Astrocyte of the spinal cord (primary cell): ENCODE results near the gene PIK3CB.
"Not testable (repeated sequence)": the region's sequence is repeated elsewhere in the genome, so short reads cannot be mapped to it uniquely, and the experiment has no call there.

ENCODE experiments used
- DNase-seq: peaks from one replicate; pipeline ENCODE4 v3.0.0; 2011; ENCODE audit warnings: low read depth, low spot score
- H3K4me3 ChIP-seq: 2 replicates; pipeline ENCODE4 v1.5.1; 2011; ENCODE audit warnings: low read depth, mild to moderate bottlenecking, low read length, moderate library complexity
- in situ Hi-C: cut with HindIII; loops from 2 replicates; pipeline ENCODE4 v1.10.0; 2017; ENCODE audit warnings: low sequenced_read_pairs
- TF ChIP-seq, protein P1 (sequence below): IDR thresholded peaks from 2 replicates; pipeline ENCODE4 v1.5.1; 2012; ENCODE audit warnings: low read depth, mild to moderate bottlenecking, low read length, inconsistent platforms

The PIK3CB gene

DNA sequence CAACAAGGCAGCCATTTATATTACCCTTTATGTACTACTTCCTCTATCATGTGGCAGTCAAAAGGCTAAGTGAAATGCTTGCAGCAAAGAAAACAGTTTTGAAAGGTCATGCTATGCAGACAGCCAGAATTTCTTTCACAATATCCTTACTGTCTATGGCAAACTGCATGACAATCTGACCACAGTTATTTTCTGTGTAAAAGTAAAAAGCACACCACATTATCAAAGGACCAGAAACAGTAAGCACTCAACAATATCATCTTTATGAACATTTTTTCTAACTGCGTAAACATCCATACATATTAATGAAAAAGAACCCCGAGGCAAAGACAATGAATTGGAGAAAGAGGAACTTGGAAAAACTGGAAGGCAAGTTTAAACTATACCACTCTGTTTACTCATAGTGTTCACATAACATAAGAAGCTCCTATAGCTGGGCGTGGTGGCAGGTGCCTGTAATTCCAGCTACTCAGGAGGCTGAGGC is 47.9 kb downstream of the PIK3CB start:
- no peak overlapping the region for H3K4me3 ChIP-seq
- in situ Hi-C loops: no loop called here
- DNase-seq: peak; percentile 46
- TF ChIP-seq, protein P1, sequence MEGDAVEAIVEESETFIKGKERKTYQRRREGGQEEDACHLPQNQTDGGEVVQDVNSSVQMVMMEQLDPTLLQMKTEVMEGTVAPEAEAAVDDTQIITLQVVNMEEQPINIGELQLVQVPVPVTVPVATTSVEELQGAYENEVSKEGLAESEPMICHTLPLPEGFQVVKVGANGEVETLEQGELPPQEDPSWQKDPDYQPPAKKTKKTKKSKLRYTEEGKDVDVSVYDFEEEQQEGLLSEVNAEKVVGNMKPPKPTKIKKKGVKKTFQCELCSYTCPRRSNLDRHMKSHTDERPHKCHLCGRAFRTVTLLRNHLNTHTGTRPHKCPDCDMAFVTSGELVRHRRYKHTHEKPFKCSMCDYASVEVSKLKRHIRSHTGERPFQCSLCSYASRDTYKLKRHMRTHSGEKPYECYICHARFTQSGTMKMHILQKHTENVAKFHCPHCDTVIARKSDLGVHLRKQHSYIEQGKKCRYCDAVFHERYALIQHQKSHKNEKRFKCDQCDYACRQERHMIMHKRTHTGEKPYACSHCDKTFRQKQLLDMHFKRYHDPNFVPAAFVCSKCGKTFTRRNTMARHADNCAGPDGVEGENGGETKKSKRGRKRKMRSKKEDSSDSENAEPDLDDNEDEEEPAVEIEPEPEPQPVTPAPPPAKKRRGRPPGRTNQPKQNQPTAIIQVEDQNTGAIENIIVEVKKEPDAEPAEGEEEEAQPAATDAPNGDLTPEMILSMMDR: no peak

DNA sequence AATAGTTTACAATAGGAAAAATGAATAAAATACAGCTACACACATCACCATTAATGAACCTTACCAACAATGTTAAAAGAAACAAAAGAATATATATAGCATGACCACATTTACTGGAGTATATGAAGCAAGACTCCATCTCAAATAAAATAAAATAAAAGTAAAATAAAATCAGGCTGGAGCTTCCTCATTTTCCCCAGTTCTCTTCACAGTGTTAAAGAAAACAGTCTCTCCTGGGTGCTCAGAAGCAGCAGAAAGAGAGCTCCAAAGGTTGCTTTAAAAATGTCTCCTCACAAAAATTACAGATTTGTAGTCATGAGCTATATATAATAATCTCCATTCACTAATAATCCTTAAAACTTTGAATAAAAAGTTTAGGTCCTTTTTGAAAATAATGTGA is 48.8 kb downstream of the PIK3CB start:
- in situ Hi-C loops: no loop called here
- TF ChIP-seq, protein P1: no peak
- no peak for DNase-seq
- H3K4me3 ChIP-seq: no peak overlapping the region

DNA sequence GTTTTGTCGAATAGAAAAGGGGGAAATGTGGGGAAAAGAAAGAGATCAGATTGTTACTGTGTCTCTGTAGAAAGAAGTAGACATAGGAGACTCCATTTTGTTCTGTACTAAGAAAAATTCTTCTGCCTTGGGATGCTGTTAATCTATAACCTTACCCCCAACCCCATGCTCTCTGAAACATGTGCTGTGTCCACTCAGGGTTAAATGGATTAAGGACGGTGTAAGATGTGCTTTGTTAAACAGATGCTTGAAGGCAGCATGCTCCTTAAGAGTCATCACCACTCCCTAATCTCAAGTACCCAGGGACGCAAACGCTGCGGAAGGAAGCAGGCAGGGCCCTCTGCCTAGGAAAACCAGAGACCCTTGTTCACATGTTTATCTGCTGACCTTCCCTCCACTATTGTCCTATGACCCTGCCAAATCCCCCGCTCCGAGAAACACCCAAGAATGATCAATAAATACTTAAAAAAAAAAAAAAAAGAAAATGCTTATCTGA is 49.3 kb downstream of the PIK3CB start:
- H3K4me3 ChIP-seq, in situ Hi-C loops, DNase-seq: not testable (repeated sequence)

- no peak for DNase-seq
- TF ChIP-seq, protein P1: no peak
- in situ Hi-C loops: no loop called here
- no peak overlapping the region for H3K4me3 ChIP-seq
Observed at GRCh38 chr3:138782755-138783154, 52.0 kb downstream of the PIK3CB start.

DNA sequence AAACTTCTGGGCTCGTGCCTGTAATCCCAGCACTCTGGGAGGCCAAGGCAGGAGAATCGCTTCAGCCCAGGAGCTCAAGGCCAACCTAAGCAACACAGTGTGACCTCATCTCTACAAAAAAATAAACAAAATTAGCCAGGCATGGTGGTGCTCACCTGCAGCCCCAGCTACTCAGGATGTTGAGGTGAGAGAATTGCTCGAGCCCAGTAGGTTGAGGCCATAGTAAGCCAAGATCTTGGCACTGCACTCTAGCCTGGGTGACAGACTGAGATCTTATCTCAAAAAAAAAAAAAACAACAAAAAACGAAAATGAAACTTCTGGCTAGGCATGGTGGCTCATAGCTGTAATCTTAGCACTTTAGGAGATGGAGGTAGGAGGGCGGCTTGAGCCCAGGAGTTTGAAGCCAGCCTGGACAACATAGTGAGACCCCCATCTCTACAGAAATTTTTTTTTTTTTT is 53.7 kb downstream of the PIK3CB start:
- no peak for DNase-seq
- in situ Hi-C loops: no loop called here
- no peak overlapping the region for H3K4me3 ChIP-seq
- TF ChIP-seq, protein P1: no peak

- DNase-seq: no peak
Observed at GRCh38 chr3:138778643-138779042, 56.1 kb downstream of the PIK3CB start.

DNA sequence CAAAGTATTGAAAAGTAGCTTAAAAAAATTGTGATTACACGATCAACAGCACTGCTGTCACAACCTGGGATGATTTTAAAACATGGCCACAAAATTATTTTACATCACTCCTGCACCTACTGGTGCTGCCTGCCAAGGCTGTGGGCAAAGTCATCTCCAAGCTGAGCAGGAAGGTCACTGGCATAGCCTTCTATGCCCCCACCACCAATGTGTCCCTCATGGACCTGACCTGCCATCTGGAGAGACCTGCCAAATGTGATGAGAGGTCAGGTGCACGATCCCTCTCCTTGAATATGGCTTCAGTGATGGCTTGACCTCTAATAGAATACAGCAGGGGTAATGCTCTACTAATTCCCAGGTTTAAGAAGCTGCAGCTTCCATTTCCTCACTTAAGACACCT is 57.8 kb downstream of the PIK3CB start:
- in situ Hi-C loops: no loop called here
- no peak for DNase-seq
- TF ChIP-seq, protein P1: no peak
- no peak overlapping the region for H3K4me3 ChIP-seq

More at GRCh38 chr3:138778643-138779042, 56.1 kb downstream of the PIK3CB start:
- in situ Hi-C loops: no loop called here
- TF ChIP-seq, protein P1: no peak
- no peak overlapping the region for H3K4me3 ChIP-seq
